ENCODE data around the gene RAB28.

RAB28 gene

DNA sequence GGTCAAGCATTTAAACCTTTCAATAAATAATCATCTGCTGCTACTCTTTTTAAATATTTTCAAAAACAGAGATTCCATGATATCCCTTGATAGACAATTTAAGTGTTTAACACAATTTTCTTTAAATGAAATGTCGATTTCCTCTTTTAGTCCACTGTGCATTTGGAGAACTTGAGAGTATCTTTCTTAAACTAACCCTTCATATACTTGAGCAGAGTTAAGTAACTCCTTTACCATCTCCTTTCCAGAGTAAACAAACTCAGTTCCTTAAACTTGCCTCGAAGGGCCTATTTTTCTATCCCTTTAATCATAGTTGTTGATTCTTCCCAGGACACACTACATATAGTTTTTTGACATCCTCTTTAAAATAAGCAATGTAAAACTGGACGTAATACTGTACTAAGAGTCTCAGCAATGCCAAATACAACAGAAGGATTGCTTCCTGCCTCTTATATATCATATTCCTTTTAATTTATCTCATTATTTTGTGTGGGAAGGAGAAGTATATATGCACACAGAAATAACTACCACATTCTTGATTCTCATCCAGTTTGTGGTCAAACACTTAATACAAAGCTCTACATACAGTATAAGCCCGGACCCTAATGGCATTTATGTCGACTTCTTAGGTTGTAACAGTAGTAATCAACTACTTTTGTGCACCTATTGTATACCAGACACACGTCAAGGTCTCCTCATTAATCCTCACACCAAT lies 22.8 kb downstream of the RAB28 start:
- in situ Hi-C loops (cut with MboI; ENCODE audit: low sequenced_read_pairs, unreplicated experiment) = no loop called here
- TF ChIP-seq, protein P1, sequence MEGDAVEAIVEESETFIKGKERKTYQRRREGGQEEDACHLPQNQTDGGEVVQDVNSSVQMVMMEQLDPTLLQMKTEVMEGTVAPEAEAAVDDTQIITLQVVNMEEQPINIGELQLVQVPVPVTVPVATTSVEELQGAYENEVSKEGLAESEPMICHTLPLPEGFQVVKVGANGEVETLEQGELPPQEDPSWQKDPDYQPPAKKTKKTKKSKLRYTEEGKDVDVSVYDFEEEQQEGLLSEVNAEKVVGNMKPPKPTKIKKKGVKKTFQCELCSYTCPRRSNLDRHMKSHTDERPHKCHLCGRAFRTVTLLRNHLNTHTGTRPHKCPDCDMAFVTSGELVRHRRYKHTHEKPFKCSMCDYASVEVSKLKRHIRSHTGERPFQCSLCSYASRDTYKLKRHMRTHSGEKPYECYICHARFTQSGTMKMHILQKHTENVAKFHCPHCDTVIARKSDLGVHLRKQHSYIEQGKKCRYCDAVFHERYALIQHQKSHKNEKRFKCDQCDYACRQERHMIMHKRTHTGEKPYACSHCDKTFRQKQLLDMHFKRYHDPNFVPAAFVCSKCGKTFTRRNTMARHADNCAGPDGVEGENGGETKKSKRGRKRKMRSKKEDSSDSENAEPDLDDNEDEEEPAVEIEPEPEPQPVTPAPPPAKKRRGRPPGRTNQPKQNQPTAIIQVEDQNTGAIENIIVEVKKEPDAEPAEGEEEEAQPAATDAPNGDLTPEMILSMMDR (IDR thresholded peaks at IDR 0.05; ENCODE audit: borderline replicate concordance, control extremely low read depth, extremely low read depth, insufficient read depth, missing control alignments) = no peak
- no peak for DNase-seq (ENCODE audit: low spot score)

DNA sequence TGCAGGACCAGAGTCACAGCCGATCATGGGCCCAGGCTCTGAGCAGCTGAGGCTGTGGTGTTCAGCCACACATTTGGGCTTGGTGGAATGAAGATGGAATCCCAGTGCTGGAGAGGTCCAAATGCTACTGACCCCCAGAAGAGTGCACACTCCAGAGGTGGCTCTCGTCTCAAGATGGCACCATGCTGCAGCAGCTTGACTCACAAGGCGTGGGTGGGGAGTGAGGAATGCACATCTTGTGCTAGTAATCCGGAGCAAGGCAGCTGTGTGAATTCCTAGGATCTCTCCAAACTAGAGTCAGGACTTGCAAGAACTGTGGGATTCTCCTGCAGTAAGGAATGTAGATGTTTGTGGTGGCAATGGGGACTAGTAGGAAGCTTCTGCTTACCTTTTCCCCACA lies 28.7 kb downstream of the RAB28 start:
- in situ Hi-C loops (cut with MboI; ENCODE audit: low sequenced_read_pairs, unreplicated experiment) = no loop called here
- TF ChIP-seq, protein P1 (IDR thresholded peaks at IDR 0.05; ENCODE audit: borderline replicate concordance, control extremely low read depth, extremely low read depth, insufficient read depth, missing control alignments) = no peak
- no peak for DNase-seq (ENCODE audit: low spot score)

DNA sequence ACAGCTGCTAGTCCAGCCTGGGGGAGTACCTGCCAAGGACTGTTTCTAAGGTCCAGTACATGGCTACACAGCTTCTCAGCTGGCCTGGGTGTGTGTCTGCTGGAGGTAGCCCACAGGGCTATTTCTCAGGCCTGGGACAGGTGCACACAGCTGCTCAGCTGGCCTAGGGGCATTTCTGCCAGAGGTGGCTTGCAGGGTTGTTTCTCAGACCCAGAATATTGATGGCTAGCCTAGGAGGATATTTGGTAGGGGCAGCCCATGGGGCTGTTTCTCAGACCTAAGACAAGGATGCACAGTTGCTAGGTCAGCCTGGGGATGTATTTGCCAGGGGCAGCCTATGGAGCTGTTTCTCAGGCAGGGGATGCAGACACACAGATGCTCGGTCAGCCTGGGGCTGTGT lies 29.4 kb downstream of the RAB28 start:
- TF ChIP-seq, protein P1 (IDR thresholded peaks at IDR 0.05; ENCODE audit: borderline replicate concordance, control extremely low read depth, extremely low read depth, insufficient read depth, missing control alignments) = no peak
- no peak for DNase-seq (ENCODE audit: low spot score)
- in situ Hi-C loops (cut with MboI; ENCODE audit: low sequenced_read_pairs, unreplicated experiment) = no loop called here

GRCh38 chr4:13452927-13453579 lies 31.1 kb downstream of the RAB28 start:
- no peak for DNase-seq (ENCODE audit: low spot score)
- in situ Hi-C loops (cut with MboI; ENCODE audit: low sequenced_read_pairs, unreplicated experiment) = no loop called here
- TF ChIP-seq, protein P1 (IDR thresholded peaks at IDR 0.05; ENCODE audit: borderline replicate concordance, control extremely low read depth, extremely low read depth, insufficient read depth, missing control alignments) = no peak

DNA sequence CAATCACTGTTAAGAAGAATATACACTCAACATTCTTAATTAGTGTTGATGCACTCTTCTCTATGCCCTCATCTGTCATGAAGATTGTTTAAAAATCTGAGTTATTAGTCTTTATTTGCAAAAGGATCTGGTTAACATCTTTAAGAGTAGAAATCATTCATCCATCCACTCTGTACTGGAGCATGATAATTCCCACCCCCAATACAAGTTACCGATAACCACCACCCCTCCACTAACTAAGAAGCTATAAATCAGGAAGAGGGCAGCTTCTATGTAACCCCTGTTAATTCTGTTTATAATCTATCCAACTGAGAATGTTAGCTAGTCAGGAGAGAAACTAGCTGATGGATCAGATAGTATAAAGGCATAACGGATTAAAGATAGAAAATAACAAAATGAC lies 34.5 kb downstream of the RAB28 start:
- in situ Hi-C loops (cut with MboI; ENCODE audit: low sequenced_read_pairs, unreplicated experiment) = no loop called here
- no peak for DNase-seq (ENCODE audit: low spot score)
- TF ChIP-seq, protein P1 (IDR thresholded peaks at IDR 0.05; ENCODE audit: borderline replicate concordance, control extremely low read depth, extremely low read depth, insufficient read depth, missing control alignments) = no peak

- TF ChIP-seq, protein P1 (IDR thresholded peaks at IDR 0.05; ENCODE audit: borderline replicate concordance, control extremely low read depth, extremely low read depth, insufficient read depth, missing control alignments) = no peak
- in situ Hi-C loops (cut with MboI; ENCODE audit: low sequenced_read_pairs, unreplicated experiment) = no loop called here
- DNase-seq (ENCODE audit: low spot score) = no peak
Observed at GRCh38 chr4:13445841-13446790, 38.0 kb downstream of the RAB28 start.
